ENCODE measurements around the gene ZNF487. TPM values are rescaled to one million over a fixed set of nuclear protein-coding genes. Genes with fewer than 3 reads are reported as not detected.

Gene ZNF487
- total and polyA plus RNA-seq, 2 of the 13 experiments (the other 11 are each of a cell fraction or from before 2014, with no cell fraction given), result 7.4 to 8.8 TPM

GRCh38 chr10:43436291-43437140, at the start of gene ZNF487 (continued):
- TF ChIP-seq ZNF281 (CRISPR knock-in tag; IDR thresholded peaks at IDR 0.05; ENCODE audit: borderline replicate concordance), result no peak
- peak; percentile 88 for TF ChIP-seq ZNF879 (CRISPR knock-in tag; IDR thresholded peaks at IDR 0.05)
- TF ChIP-seq RCOR2 (CRISPR knock-in tag; IDR thresholded peaks at IDR 0.05), result peak; percentile 37; the same call in 1 of the 2 replicates
- TF ChIP-seq SMAD9 (CRISPR knock-in tag; IDR thresholded peaks at IDR 0.05), result no peak
- no peak for TF ChIP-seq ZNF784 (CRISPR knock-in tag; IDR thresholded peaks at IDR 0.05; ENCODE audit: borderline replicate concordance)
- TF ChIP-seq SPEN (CRISPR knock-in tag; IDR thresholded peaks at IDR 0.05; ENCODE audit: low read depth), result peak; percentile 87; the same call in 1 of the 2 replicates
- TF ChIP-seq PAF1 (CRISPR knock-in tag; IDR thresholded peaks at IDR 0.05), result no peak
- no peak for TF ChIP-seq GPBP1L1 (CRISPR knock-in tag; IDR thresholded peaks at IDR 0.05)
- TF ChIP-seq ZNF572 (CRISPR knock-in tag; IDR thresholded peaks at IDR 0.05), result 0 out of 2 replicates have a peak, but pooled peaks have one; percentile 71
- no peak for TF ChIP-seq MATR3 (CRISPR knock-in tag; IDR thresholded peaks at IDR 0.05)
- TF ChIP-seq JUN (CRISPR knock-in tag; IDR thresholded peaks at IDR 0.05), result no peak
- 0 out of 2 replicates have a peak, but pooled peaks have one; percentile 80 for TF ChIP-seq SNAPC2 (CRISPR knock-in tag; IDR thresholded peaks at IDR 0.05)
- TF ChIP-seq SNAPC4 (CRISPR knock-in tag; IDR thresholded peaks at IDR 0.05), result no peak
- TF ChIP-seq FUBP1 (CRISPR knock-in tag; IDR thresholded peaks at IDR 0.05; ENCODE audit: borderline replicate concordance), result no peak
- no peak for TF ChIP-seq ZNF367 (CRISPR knock-in tag; IDR thresholded peaks at IDR 0.05; ENCODE audit: borderline replicate concordance)
- TF ChIP-seq REL (CRISPR knock-in tag; conservative IDR thresholded peaks at IDR 0.05), result no peak

All from HepG2 (cell line).